Endometrial microvascular endothelial cells (primary cell): ENCODE results near the gene PAX1. TPM values are rescaled to one million over a fixed set of nuclear protein-coding genes. Genes with fewer than 3 reads are reported as not detected.

Source experiments
- in situ Hi-C: cut with HindIII; loops from 2 replicates; pipeline ENCODE4 v1.10.0; 2017; ENCODE audit warnings: low sequenced_read_pairs, low pct_unique_long_range_greater_than_20kb; ENCODE audit errors: inconsistent ontology term
- total RNA-seq: library from RNA; depleted of rRNA; stranded (reverse); fragments of >200 nt; gene quantifications from one replicate; pipeline ENCODE4 v1.2.3, GENCODE V29; 2015; ENCODE audit errors: inconsistent ontology term

The PAX1 gene
- total RNA-seq, 1 donor from 2014 or later = not detected

- in situ Hi-C loops = no loop called here
These were observed 3.4 kb upstream of the PAX1 start for GRCh38 chr20:21702016-21702415.

- in situ Hi-C loops = no loop called here
These were observed 2.7 kb upstream of the PAX1 start for GRCh38 chr20:21702553-21703470.

GRCh38 chr20:21703717-21704407, 1.6 kb upstream of the PAX1 start:
- in situ Hi-C loops = no loop called here

GRCh38 chr20:21704408-21705385, 767 bp upstream of the PAX1 start:
- in situ Hi-C loops = no loop called here

- in situ Hi-C loops = no loop called here
These were observed 1.1 kb downstream of the PAX1 start for GRCh38 chr20:21706261-21707195.

GRCh38 chr20:21707267-21707666, 1.8 kb downstream of the PAX1 start:
- in situ Hi-C loops = no loop called here

GRCh38 chr20:21707999-21708737, 2.7 kb downstream of the PAX1 start:
- in situ Hi-C loops = no loop called here

- in situ Hi-C loops = no loop called here
These were observed 3.5 kb downstream of the PAX1 start for GRCh38 chr20:21708738-21709534.

GRCh38 chr20:21709535-21709904, 4.1 kb downstream of the PAX1 start:
- in situ Hi-C loops = no loop called here

GRCh38 chr20:21710341-21710740, 4.9 kb downstream of the PAX1 start:
- in situ Hi-C loops = no loop called here

- in situ Hi-C loops = no loop called here
These were observed 5.5 kb downstream of the PAX1 start for GRCh38 chr20:21710863-21711431.

- in situ Hi-C loops = no loop called here
These were observed 7.1 kb downstream of the PAX1 start for GRCh38 chr20:21712443-21713059.

- in situ Hi-C loops = no loop called here
These were observed 8.0 kb downstream of the PAX1 start for GRCh38 chr20:21713470-21713869.

GRCh38 chr20:21713901-21714296, 8.4 kb downstream of the PAX1 start:
- in situ Hi-C loops = no loop called here

- in situ Hi-C loops = no loop called here
These were observed 9.1 kb downstream of the PAX1 start for GRCh38 chr20:21714297-21715192.
